Daoy (cell line): Measurements from ENCODE around the gene RPL7A. TPM values are rescaled to one million over a fixed set of nuclear protein-coding genes. Genes with fewer than 3 reads are reported as not detected.
"Not testable (repeated sequence)": the region's sequence is repeated elsewhere in the genome, so short reads cannot be mapped to it uniquely, and the experiment has no call there.

ENCODE experiments used
- DNase-seq: peaks from one replicate; pipeline ENCODE4 v3.0.0-alpha.2; 2015; ENCODE audit warnings: low read depth
- total RNA-seq: library from RNA; depleted of rRNA; stranded (reverse); fragments of >200 nt; shearing (Covaris generic); gene quantifications from 2 replicates; pipeline ENCODE4 v1.2.3, GENCODE V29; 2014; rRNA removed

The RPL7A gene
- total RNA-seq = 4,321 and 4,992 TPM in 2 replicates

DNA sequence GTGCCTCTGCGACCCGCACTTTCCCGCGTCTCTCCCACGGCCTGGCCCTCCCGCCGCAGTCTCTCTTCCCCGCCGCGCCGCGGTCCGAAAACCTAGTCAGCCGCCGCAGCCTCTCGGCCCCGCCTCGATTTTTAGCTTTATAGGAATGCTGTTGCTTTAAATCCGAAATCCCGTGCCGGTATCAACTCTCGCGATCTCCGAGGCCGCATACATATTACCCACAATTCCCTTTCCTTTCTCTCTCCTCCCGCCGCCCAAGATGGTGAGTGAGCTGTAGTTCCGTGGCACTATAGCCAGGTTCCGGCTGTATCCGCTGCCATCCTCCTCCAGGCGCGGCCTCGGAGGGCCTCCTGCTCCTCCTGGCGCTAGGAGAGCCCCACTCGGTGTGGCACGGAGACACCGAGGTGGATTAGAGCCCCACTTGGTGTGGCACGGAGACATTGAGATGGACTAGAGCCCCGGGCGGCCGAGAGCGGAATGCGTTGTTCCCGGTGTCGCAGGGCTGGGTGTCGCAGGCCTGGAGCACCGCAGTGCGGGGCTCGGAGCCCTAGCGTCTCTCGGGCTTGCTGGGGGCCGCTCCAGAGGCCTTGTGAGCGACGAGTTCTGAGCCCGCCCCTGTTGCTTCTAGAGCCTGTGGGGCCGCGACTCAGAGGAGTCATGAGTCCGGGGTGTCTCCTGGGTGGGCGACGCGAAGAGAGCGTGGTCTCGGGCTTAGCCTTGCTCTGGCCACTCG lies at the start of gene RPL7A, which contains the start of gene MED22:
TSS of gene RPL7A (plus strand) at position 234 of the 733 bp plus-strand sequence. CDS start at position 260, 26 bp downstream.
TSS of gene MED22 (minus strand) at position 147 of the 733 bp plus-strand sequence. CDS start 1,469 bp downstream, outside the sequence.
- DNase-seq = peak; percentile 96

- DNase-seq = not testable (repeated sequence)
Measured at GRCh38 chr9:133299996-133300395, 48.0 kb upstream of the RPL7A start.

DNA sequence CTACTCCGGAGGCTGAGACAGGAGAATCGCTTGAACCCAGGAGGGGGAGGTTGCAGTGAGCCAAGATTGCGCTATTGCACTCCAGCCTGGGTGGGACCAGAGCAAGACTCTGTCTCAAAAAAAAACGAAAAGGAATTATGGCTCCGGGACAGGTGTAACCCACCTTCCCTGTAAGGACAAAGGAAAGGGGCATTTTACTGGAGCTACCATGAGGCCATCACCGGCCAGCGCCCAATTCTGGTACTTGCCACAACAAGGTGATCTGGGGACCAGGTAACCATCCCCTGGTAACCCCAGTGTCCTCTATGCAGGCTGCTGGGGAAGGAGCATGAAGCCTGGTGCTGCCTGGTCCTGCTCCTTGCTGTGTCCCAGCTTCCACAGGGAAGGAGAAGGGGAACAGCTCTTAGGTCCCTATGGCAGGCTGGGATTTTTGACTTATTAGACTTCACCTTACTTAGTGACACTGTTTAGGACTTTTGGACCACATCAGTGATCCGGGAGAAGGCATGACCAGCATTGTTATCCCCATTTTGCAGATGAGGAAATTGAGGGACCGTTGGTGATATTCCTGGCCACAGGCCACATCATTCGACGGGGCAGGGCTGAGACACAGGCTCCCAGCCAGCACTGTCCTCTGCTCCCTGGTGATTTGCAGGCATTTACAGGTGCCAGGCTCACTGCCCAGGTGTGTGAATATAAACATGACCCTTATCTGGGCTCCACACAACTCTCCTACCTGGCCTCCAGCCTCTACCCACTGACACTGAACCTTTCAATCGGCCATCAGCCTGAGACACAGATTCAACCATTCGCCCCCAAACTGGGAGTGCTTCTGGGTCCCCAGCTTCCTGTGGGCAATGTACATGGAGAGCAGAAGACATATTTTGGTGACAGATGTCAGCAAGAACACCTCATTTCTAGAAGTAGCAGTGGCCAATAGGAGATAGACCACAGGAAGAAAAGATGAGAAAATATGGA lies 46.5 kb upstream of the RPL7A start:
- no peak for DNase-seq

- no peak for DNase-seq
Measured at GRCh38 chr9:133303266-133304157, 44.5 kb upstream of the RPL7A start.

- DNase-seq = no peak
Measured at GRCh38 chr9:133304158-133304470, 43.9 kb upstream of the RPL7A start.

DNA sequence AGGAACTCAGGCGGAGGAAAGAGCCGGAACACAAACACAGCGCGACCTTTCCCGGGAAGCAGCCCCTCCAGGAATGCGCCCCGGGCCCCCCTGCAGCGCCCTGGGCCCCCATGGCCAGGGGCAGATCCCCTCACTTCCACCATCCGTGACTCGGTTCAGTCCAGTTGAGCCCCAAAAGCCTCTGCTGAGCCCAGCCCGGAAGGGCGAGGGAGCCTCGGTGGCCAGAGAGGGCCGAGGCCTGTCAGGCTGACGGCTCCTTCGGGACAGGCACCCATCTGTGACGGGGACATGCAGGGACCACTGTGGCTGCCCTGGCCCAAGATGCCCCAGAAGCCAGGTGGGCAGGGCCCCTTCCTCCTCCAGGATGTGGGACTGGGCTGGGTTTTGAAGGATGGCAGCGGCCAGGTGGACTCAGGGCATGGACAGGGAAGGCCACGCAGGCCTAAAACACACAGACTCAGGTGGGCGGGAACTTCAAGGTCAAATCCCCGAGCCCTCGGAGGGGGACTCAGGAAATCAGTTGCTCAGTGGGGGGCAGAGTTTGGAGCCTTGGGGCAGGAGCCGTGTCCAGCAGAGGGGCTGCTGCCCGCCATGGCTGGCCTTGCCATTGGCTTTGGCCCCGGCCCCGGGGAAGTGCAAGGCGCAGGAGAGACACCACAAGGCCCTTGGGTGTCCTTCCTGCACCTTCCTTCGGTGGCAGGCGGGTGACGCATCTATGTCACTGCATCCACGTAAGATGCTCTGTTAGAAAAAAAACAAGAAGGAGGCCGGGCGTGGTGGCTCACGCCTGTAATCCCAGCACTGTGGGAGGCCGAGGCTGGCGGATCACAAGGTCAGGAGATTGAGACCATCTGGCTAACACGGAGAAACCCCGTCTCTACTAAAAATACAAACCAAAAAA lies 43.3 kb upstream of the RPL7A start:
- DNase-seq = no peak

DNA sequence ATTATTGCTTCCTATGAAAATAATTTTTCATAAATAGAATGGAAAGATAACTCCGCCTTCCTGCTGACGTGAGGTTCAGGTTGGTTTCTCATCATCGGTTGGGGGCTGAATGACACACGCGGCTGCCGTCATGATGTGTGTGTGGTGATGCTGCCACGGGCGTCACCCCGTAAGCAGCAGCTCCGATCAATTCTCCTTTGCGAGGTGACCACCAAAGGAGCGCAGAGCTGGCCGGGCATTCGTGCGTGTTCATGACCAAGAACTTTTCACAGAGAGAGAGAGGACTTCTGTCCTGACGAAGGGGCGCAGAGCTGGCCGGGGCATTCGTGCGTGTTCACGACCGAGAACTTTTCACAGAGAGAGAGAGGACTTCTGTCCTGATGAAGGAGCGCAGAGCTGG lies 42.3 kb upstream of the RPL7A start:
- no peak for DNase-seq

- peak; percentile 76 for DNase-seq
Measured at GRCh38 chr9:133306242-133307204, 41.5 kb upstream of the RPL7A start.

GRCh38 chr9:133307301-133307700 lies 40.7 kb upstream of the RPL7A start:
- no peak for DNase-seq

DNA sequence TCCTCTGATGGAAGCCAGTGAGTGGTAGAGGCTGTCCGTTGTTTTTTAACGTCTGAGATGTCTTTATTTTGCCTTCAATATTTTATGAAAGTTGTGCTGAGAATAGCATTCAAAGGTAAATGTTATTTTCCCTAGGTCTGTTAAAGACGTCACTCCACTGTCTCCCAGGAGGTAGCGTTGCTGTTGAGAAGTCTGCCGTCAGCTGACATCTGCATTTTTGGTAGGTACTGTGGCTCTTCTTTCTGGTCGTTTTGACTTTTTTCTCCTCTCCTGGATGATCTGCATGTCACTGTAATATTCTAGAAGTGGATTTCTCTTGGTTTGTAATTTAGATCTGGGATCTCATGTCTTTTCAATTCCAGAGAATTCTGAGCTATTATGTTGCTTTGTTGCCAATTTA lies 38.4 kb upstream of the RPL7A start:
- DNase-seq = no peak

GRCh38 chr9:133315997-133316396 lies 32.0 kb upstream of the RPL7A start:
- no peak for DNase-seq

DNA sequence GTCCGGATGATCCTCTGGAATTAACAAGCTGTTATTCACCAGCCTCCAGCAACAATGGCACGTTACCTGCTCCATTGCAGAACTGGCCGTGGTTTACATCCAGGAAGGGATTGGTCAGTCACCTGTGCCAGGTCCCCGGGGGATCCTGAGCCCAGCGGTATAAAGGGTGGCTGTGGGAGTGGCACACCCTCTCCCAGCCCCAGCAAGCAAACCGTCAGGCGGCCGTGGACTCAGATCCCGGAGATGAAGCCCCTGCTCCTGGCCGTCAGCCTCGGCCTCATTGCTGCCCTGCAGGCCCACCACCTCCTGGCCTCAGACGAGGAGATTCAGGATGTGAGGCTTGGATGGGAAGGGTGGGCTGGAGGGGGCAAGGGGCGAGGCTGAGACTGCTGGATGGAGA lies 30.5 kb upstream of the RPL7A start:
- not testable (repeated sequence) for DNase-seq

DNA sequence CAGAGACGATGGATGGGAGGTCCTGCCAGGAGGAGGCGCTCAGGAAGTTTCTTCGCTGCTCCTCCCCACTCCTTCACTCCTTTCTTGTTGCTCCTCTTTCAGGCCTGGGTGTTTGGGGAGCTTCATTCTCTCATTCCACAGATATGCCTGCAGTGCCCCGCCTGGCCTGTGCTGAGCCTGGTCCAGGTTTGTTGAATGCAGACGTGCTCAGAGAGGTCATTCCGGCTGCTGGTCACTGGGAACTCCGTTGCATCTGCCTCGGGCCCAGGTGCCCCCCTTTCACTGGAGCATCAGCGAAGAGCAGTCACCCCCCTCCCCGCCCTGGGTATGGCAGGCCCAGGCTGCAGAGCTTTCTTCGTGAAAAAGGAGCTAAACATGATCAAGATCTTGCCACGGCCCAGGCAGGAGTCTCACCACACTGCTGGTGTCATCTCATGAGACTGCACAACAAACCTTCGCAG lies 27.6 kb upstream of the RPL7A start:
- no peak for DNase-seq

DNA sequence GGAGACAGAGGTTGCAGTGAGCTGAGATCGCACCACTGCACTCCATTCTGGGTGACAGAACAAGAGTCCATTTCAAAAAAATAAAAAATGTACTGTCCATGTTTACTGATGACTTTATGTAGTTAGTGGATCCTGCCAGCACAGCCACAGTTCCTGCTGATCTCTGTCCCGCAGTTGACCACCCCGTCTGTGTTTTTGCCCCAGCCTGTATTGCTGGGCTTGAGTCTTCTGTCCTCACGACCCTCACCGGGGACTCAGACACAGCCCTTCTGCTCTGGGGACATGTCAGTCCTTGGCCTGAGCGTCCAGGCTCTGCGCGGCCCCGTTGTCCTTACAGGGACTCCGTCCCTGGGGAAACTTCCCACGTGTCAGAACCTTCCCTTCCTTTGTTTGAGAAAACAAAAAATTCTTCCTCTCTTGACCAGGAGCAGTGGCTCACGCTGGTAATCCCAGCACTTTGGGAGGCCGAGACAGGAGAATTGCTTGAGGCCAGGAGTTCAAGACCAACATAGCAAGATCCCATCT lies 26.5 kb upstream of the RPL7A start:
- DNase-seq = no peak

- DNase-seq = no peak
Measured at GRCh38 chr9:133322701-133323100, 25.3 kb upstream of the RPL7A start.

DNA sequence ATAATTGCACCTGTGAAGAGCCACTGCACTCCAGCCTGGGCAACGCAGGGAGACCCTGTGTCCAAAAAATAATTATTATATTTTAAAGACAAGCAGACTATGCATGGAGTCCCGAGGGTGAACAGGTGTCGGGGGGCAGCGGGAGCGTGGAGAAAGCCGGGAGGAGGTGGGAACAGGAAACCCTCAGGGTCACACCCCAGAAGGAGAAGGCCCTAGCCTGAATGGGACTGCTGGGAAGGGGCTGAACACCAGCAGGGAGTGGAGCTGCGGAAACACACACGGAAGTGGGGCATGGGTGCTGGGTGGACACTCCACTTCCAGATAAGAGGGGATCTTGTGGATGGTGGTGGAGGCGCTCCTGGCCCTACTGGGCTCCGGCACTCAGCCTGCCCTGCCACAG lies 24.8 kb upstream of the RPL7A start:
- no peak for DNase-seq

GRCh38 chr9:133323991-133324703 lies 23.9 kb upstream of the RPL7A start:
- no peak for DNase-seq

GRCh38 chr9:133327021-133327420 lies 21.0 kb upstream of the RPL7A start:
- not testable (repeated sequence) for DNase-seq
